Activated naive CD4-positive, alpha-beta T cell treated with anti-CD3 and anti-CD28 coated beads, Interleukin-2, amount 10 ng/mL, durations not matched to agents 7 days and 5 days (primary cell): ENCODE data around the gene SKP1.
"Not testable (repeated sequence)": the region's sequence is repeated elsewhere in the genome, so short reads cannot be mapped to it uniquely, and the experiment has no call there.

ENCODE experiments used
- CTCF ChIA-PET: fragments of 350-600 bp; sonication (Branson Sonifier 250); formaldehyde crosslinking; loops from one replicate; lab custom pipeline; 2021; ENCODE audit warnings: antibody characterized with exemption; lab: Charles Lee
- DNase-seq: peaks from one replicate; pipeline ENCODE4 v3.0.0-alpha.2; 2020
- H3K27ac Mint-ChIP-seq: one replicate; pipeline ENCODE4 v1.8.0; 2021; ENCODE audit warnings: mild to moderate bottlenecking, moderate library complexity, mixed read lengths
- H3K27me3 Mint-ChIP-seq: one replicate; pipeline ENCODE4 v1.8.0; 2021; ENCODE audit warnings: mild to moderate bottlenecking, mixed read lengths
- H3K36me3 Mint-ChIP-seq: one replicate; pipeline ENCODE4 v1.8.0; 2021; ENCODE audit warnings: mixed read lengths
- H3K4me1 Mint-ChIP-seq: one replicate; pipeline ENCODE4 v1.8.0; 2021; ENCODE audit warnings: mixed read lengths
- H3K4me3 Mint-ChIP-seq: one replicate; pipeline ENCODE4 v1.8.0; 2021; ENCODE audit warnings: mild to moderate bottlenecking, moderate library complexity, mixed read lengths
- H3K9me3 Mint-ChIP-seq: one replicate; pipeline ENCODE4 v1.8.0; 2021; ENCODE audit warnings: mixed read lengths

Gene SKP1

GRCh38 chr5:134161513-134162395, 15.0 kb downstream of the SKP1 start:
- no peak overlapping the region for H3K4me3 Mint-ChIP-seq
- DNase-seq, result no peak
- H3K36me3 Mint-ChIP-seq, result peaks cover 63% of the 10 kb centered on the region
- H3K9me3 Mint-ChIP-seq, result peaks cover 4% of the 10 kb centered on the region
- no peak overlapping the region for H3K27ac Mint-ChIP-seq
- peaks cover 5% of the 10 kb centered on the region for H3K4me1 Mint-ChIP-seq
- CTCF ChIA-PET, result interaction anchor here (0.7 to 35.0 kb wide), 5 partner anchors 8 to 122 kb away, joined by 3 to 743 read pairs (median 3); no protein-coding TSS in a partner anchor
- H3K27me3 Mint-ChIP-seq, result no peaks in the 10 kb centered on the region

- CTCF ChIA-PET, result interaction anchor here (0.6 to 35.0 kb wide), 5 partner anchors 8 to 433 kb away, joined by 3 to 743 read pairs (median 4); no protein-coding TSS in a partner anchor
- H3K36me3 Mint-ChIP-seq, result peaks cover 60% of the 10 kb centered on the region
- no peak for DNase-seq
Measured at GRCh38 chr5:134153657-134154056, 23.1 kb downstream of the SKP1 start.

DNA sequence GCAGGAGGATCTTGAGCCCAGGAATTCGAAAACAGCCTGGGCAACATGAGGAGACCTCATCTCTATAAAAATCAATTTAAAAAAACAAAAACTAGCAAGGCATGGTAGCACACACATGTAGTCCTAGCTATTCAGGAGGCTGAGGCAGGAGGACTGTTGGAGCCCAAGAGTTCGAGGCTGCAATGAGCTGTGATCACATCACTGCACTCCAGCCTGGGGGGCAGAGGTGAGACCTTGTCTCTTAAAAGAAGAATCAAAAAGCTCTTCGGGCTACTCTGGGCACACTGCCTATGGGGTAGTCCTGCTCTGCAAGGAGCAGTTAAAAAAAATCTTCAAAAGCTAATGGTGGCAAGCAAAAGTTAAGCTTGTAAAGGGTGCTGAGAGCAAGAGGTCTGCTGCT, 23.5 kb downstream of the SKP1 start:
- H3K36me3 Mint-ChIP-seq, result peaks cover 59% of the 10 kb centered on the region
- H3K9me3 Mint-ChIP-seq, result no peaks in the 10 kb centered on the region
- H3K27me3 Mint-ChIP-seq, result no peaks in the 10 kb centered on the region
- CTCF ChIA-PET, result interaction anchor here (1.0 to 35.0 kb wide), 5 partner anchors 12 to 433 kb away, joined by 3 to 743 read pairs (median 4); no protein-coding TSS in a partner anchor
- no peak overlapping the region for H3K4me3 Mint-ChIP-seq
- H3K4me1 Mint-ChIP-seq, result peaks cover 29% of the 10 kb centered on the region
- DNase-seq, result peak; percentile 17
- no peak overlapping the region for H3K27ac Mint-ChIP-seq

More at GRCh38 chr5:134153657-134154056, 23.1 kb downstream of the SKP1 start:
- Mint-ChIP-seq H3K9me3 (no peaks in the 10 kb centered on the region), H3K27me3 (no peaks in the 10 kb centered on the region), H3K4me3 (no peak overlapping the region), H3K4me1 (peaks cover 28% of the 10 kb centered on the region), H3K27ac (no peak overlapping the region)

- Mint-ChIP-seq H3K36me3 (peaks cover 55% of the 10 kb centered on the region), H3K4me1 (peaks cover 32% of the 10 kb centered on the region), H3K27ac (peak overlapping the region; percentile 61)
- not testable (repeated sequence) for H3K4me3 Mint-ChIP-seq, H3K9me3 Mint-ChIP-seq, H3K27me3 Mint-ChIP-seq
- peak; percentile 16 for DNase-seq
- CTCF ChIA-PET, result interaction anchor here (1.0 to 35.0 kb wide), 3 partner anchors 13 to 112 kb away, joined by 3 to 743 read pairs (median 3); no protein-coding TSS in a partner anchor
Measured at GRCh38 chr5:134152173-134152832, 24.4 kb downstream of the SKP1 start.

GRCh38 chr5:134151723-134152122, 25.0 kb downstream of the SKP1 start:
- CTCF ChIA-PET, result interaction anchor here (35.0 kb wide), 1 partner anchor 112 kb away, joined by 743 read pairs; no protein-coding TSS in a partner anchor
- Mint-ChIP-seq H3K27me3 (no peaks in the 10 kb centered on the region), H3K9me3 (no peaks in the 10 kb centered on the region), H3K36me3 (peaks cover 61% of the 10 kb centered on the region), H3K4me3 (no peak overlapping the region), H3K4me1 (peaks cover 32% of the 10 kb centered on the region), H3K27ac (peak overlapping the region; percentile 62)
- DNase-seq, result peak; percentile 15

GRCh38 chr5:134149571-134150303, 27.0 kb downstream of the SKP1 start:
- no peaks in the 10 kb centered on the region for H3K9me3 Mint-ChIP-seq
- H3K36me3 Mint-ChIP-seq, result peaks cover 58% of the 10 kb centered on the region
- no peak overlapping the region for H3K4me3 Mint-ChIP-seq
- H3K27ac Mint-ChIP-seq, result peak overlapping the region; percentile 80
- CTCF ChIA-PET, result interaction anchor here (0.9 to 35.0 kb wide), 5 partner anchors 9 to 123 kb away, joined by 3 to 743 read pairs (median 5); no protein-coding TSS in a partner anchor
- DNase-seq, result peak; percentile 20
- H3K4me1 Mint-ChIP-seq, result peaks cover 36% of the 10 kb centered on the region
- H3K27me3 Mint-ChIP-seq, result no peaks in the 10 kb centered on the region

- CTCF ChIA-PET, result interaction anchor here (0.9 to 35.0 kb wide), 3 partner anchors 9 to 123 kb away, joined by 3 to 743 read pairs (median 6); no protein-coding TSS in a partner anchor
- Mint-ChIP-seq H3K4me1 (peaks cover 40% of the 10 kb centered on the region), H3K36me3 (peaks cover 62% of the 10 kb centered on the region), H3K9me3 (no peaks in the 10 kb centered on the region), H3K27me3 (no peaks in the 10 kb centered on the region), H3K4me3 (no peak overlapping the region), H3K27ac (peak overlapping the region; percentile 78)
- DNase-seq, result no peak
Measured at GRCh38 chr5:134148986-134149539, 27.7 kb downstream of the SKP1 start.

DNA sequence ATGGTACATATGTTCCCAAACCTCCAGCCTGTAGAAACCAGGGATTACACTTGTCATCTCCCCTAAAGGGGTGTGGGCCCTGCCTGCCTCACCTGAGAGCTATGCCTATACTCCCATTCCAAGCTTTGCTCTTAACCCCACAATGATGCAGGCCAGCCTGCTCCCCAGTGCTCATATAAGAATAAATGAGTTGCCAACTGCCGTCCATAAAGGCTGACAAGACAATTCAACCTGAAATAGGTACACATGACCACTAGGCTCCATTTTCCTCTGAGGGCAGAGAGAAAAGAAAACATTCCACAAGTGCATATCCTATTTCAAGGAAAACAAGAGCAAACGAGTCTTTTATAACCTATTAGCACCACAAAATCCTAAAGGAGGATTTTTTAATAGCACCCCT, 28.4 kb downstream of the SKP1 start:
- Mint-ChIP-seq H3K27me3 (no peaks in the 10 kb centered on the region), H3K9me3 (no peaks in the 10 kb centered on the region), H3K4me1 (peaks cover 40% of the 10 kb centered on the region), H3K4me3 (no peak overlapping the region), H3K36me3 (peaks cover 59% of the 10 kb centered on the region), H3K27ac (peak overlapping the region; percentile 59)
- peak; percentile 18 for DNase-seq
- CTCF ChIA-PET, result interaction anchor here (1.4 to 35.0 kb wide), 3 partner anchors 108 to 141 kb away, joined by 3 to 743 read pairs (median 6); no protein-coding TSS in a partner anchor

DNA sequence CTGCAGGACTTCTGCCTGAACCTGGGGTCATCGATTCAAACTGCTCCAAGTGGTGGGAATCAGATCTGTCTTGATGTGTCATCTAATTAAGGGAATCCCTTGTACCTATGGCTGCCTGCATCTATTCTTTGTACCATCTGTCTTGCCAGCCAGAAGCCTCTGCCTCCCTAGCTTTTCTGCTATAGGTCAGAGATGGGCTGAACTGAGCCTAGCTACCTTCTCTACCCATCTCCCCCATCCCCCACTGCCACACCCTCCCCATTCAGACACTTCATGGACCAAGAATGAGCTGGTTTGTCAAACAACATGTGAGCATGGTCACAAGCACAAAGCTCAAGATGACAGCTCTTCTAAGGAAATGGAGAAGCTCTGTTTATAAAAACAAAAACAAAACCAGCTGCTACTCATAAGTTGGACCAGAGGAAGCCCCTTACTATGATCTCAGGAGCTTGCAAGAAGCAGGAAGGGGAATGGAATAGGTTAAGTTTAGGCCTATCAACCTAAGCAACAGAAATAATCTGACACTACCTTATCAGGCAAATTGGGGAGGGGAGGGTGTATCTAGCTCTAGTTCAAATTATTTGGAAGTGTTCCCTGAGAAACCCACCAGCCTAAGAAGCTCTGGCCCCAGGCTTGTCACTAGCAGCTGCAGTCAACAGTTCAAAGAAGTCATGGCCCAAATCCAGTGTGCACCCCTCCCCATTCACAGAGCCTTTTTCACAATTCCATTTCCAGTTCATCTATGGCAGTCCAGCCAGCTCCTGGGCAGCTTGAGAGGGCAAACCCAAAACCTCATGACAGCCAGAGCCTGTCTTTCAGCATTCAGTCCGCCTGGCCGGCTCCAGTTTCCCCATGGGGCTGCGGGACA, 29.9 kb downstream of the SKP1 start:
- H3K9me3 Mint-ChIP-seq, result no peaks in the 10 kb centered on the region
- peak overlapping the region; percentile 73 for H3K27ac Mint-ChIP-seq
- H3K4me1 Mint-ChIP-seq, result peaks cover 38% of the 10 kb centered on the region
- H3K27me3 Mint-ChIP-seq, result no peaks in the 10 kb centered on the region
- H3K36me3 Mint-ChIP-seq, result peaks cover 62% of the 10 kb centered on the region
- CTCF ChIA-PET, result interaction anchor here (0.7 to 35.0 kb wide), 12 partner anchors 9 to 440 kb away, joined by 3 to 743 read pairs (median 3); no protein-coding TSS in a partner anchor
- H3K4me3 Mint-ChIP-seq, result no peak overlapping the region
- DNase-seq, result peak; percentile 20

GRCh38 chr5:134145779-134146581, 30.8 kb downstream of the SKP1 start:
- peak; percentile 90 for DNase-seq
- Mint-ChIP-seq H3K36me3 (peaks cover 67% of the 10 kb centered on the region), H3K4me3 (no peak overlapping the region), H3K4me1 (peaks cover 38% of the 10 kb centered on the region), H3K9me3 (no peaks in the 10 kb centered on the region), H3K27me3 (no peaks in the 10 kb centered on the region), H3K27ac (peak overlapping the region; percentile 71)
- CTCF ChIA-PET, result interaction anchor here (0.5 to 35.0 kb wide), 11 partner anchors 10 to 130 kb away, joined by 3 to 743 read pairs (median 4); no protein-coding TSS in a partner anchor

- Mint-ChIP-seq H3K9me3 (no peaks in the 10 kb centered on the region), H3K27me3 (no peaks in the 10 kb centered on the region), H3K36me3 (peaks cover 73% of the 10 kb centered on the region), H3K27ac (peak overlapping the region; percentile 66), H3K4me1 (peaks cover 39% of the 10 kb centered on the region), H3K4me3 (no peak overlapping the region)
- CTCF ChIA-PET, result interaction anchor here (0.5 to 35.0 kb wide), 6 partner anchors 15 to 129 kb away, joined by 3 to 743 read pairs (median 4); no protein-coding TSS in a partner anchor
- peak; percentile 20 for DNase-seq
Measured at GRCh38 chr5:134145041-134145757, 31.6 kb downstream of the SKP1 start.
